ENCODE measurements around the gene TRIO. TPM values are rescaled to one million over a fixed set of nuclear protein-coding genes. Genes with fewer than 3 reads are reported as not detected.

Gene TRIO
- total RNA-seq, 1 experiment from 2014 or later = 99.8 TPM

GRCh38 chr5:14141764-14142163, 1.4 kb upstream of the TRIO start:
- H3K27me3 ChIP-seq (replicated peaks; ENCODE audit: insufficient read depth, low read depth, low read length, poor library complexity) = no peaks in the 10 kb centered on the region
- no peak overlapping the region for H3K27ac ChIP-seq (ENCODE audit: low read depth, low read length, poor library complexity, severe bottlenecking)
- no peaks in the 10 kb centered on the region for H3K9me3 ChIP-seq (ENCODE audit: low read depth, low read length, poor library complexity, severe bottlenecking)
- intact Hi-C loops (cut with micrococcal nuclease; ENCODE audit: unreplicated experiment) = loop anchor here (5.0 kb wide), 1 partner anchor 126 kb away; no protein-coding TSS in a partner anchor
- no peaks in the 10 kb centered on the region for H3K36me3 ChIP-seq (ENCODE audit: insufficient read depth, low read length, poor library complexity, severe bottlenecking)
- TF ChIP-seq CTCF (conservative IDR thresholded peaks at IDR 0.05; ENCODE audit: low read depth, low read length) = no peak
- TF ChIP-seq EZH2 (IDR thresholded peaks at IDR 0.05; ENCODE audit: borderline replicate concordance, low read depth, low read length, poor library complexity, severe bottlenecking) = no peak
- CTCF ChIA-PET = no interaction called here
- POLR2A ChIA-PET (ENCODE audit: low non-redundant PET) = no interaction called here
- peaks cover 14% of the 10 kb centered on the region for H3K4me1 ChIP-seq (ENCODE audit: insufficient read depth, low read length, poor library complexity, severe bottlenecking)
- BruUV-seq (replicated peaks) = no TSS peak
- H3K4me3 ChIP-seq (ENCODE audit: low read depth, low read length, poor library complexity, severe bottlenecking) = no peak overlapping the region
- no peak for DNase-seq (ENCODE audit: low spot score)

GRCh38 chr5:14142202-14142826, 828 bp upstream of the TRIO start:
- Histone ChIP-seq H3K36me3 (ENCODE audit: insufficient read depth, low read length, poor library complexity, severe bottlenecking) (no peaks in the 10 kb centered on the region), H3K27ac (ENCODE audit: low read depth, low read length, poor library complexity, severe bottlenecking) (peak overlapping the region; percentile 78), H3K27me3 (replicated peaks; ENCODE audit: insufficient read depth, low read depth, low read length, poor library complexity) (no peaks in the 10 kb centered on the region), H3K9me3 (ENCODE audit: low read depth, low read length, poor library complexity, severe bottlenecking) (no peaks in the 10 kb centered on the region), H3K4me3 (ENCODE audit: low read depth, low read length, poor library complexity, severe bottlenecking) (peak overlapping the region; percentile 80), H3K4me1 (ENCODE audit: insufficient read depth, low read length, poor library complexity, severe bottlenecking) (peaks cover 20% of the 10 kb centered on the region)
- intact Hi-C loops (cut with micrococcal nuclease; ENCODE audit: unreplicated experiment) = loop anchor here (5.0 kb wide), 1 partner anchor 125 kb away; no protein-coding TSS in a partner anchor
- ChIA-PET POLR2A (ENCODE audit: low non-redundant PET) (no interaction called here), CTCF (no interaction called here)
- TF ChIP-seq CTCF (conservative IDR thresholded peaks at IDR 0.05; ENCODE audit: low read depth, low read length) (no peak), EZH2 (IDR thresholded peaks at IDR 0.05; ENCODE audit: borderline replicate concordance, low read depth, low read length, poor library complexity, severe bottlenecking) (no peak)
- DNase-seq (ENCODE audit: low spot score) = no peak
- no TSS peak for BruUV-seq (replicated peaks)

- no TSS peak for BruUV-seq (replicated peaks)
- intact Hi-C loops (cut with micrococcal nuclease; ENCODE audit: unreplicated experiment) = loop anchor here (5.0 kb wide), 1 partner anchor 124 kb away; no protein-coding TSS in a partner anchor
- TF ChIP-seq EZH2 (IDR thresholded peaks at IDR 0.05; ENCODE audit: borderline replicate concordance, low read depth, low read length, poor library complexity, severe bottlenecking) (no peak), CTCF (conservative IDR thresholded peaks at IDR 0.05; ENCODE audit: low read depth, low read length) (no peak)
- Histone ChIP-seq H3K9me3 (ENCODE audit: low read depth, low read length, poor library complexity, severe bottlenecking) (no peaks in the 10 kb centered on the region), H3K4me3 (ENCODE audit: low read depth, low read length, poor library complexity, severe bottlenecking) (peak overlapping the region; percentile 96), H3K4me1 (ENCODE audit: insufficient read depth, low read length, poor library complexity, severe bottlenecking) (peaks cover 25% of the 10 kb centered on the region), H3K27ac (ENCODE audit: low read depth, low read length, poor library complexity, severe bottlenecking) (peak overlapping the region; percentile 78), H3K36me3 (ENCODE audit: insufficient read depth, low read length, poor library complexity, severe bottlenecking) (no peaks in the 10 kb centered on the region), H3K27me3 (replicated peaks; ENCODE audit: insufficient read depth, low read depth, low read length, poor library complexity) (no peaks in the 10 kb centered on the region)
- ChIA-PET POLR2A (ENCODE audit: low non-redundant PET) (no interaction called here), CTCF (no interaction called here)
- DNase-seq (ENCODE audit: low spot score) = no peak
These were observed 351 bp downstream of the TRIO start for GRCh38 chr5:14143546-14143840.

Data from A673 (cell line).